Neural cell (in vitro differentiated cells): ENCODE results near the gene LSAMP. TPM values are rescaled to one million over a fixed set of nuclear protein-coding genes. Genes with fewer than 3 reads are reported as not detected.

Source experiments
- H2AFZ ChIP-seq: fragments of 200-600, 300-800 bp; sonication (generic), shearing (Covaris generic); 2 replicates; pipeline ENCODE4 v1.6.0; 2014; ENCODE audit warnings: low read depth, mild to moderate bottlenecking, antibody characterized with exemption, low read length, moderate library complexity
- H3F3A ChIP-seq: fragments of 200-600 bp; shearing (Covaris generic); 2 replicates; pipeline ENCODE4 v1.6.1; 2016; ENCODE audit warnings: mild to moderate bottlenecking, moderate library complexity, mixed read lengths, antibody characterized with exemption, low read length; ENCODE audit not compliant: insufficient read depth, poor library complexity, severe bottlenecking
- H3K27ac ChIP-seq: fragments of 200-600, 300-800 bp; sonication (generic), shearing (Covaris generic); 2 replicates; pipeline ENCODE4 v1.5.1; 2014; ENCODE audit warnings: mild to moderate bottlenecking, low read length, moderate library complexity
- H3K27me3 ChIP-seq: fragments of 300-800, 200-600 bp; sonication (generic), shearing (Covaris generic); 2 replicates; pipeline ENCODE4 v1.6.0; 2014; ENCODE audit warnings: mild to moderate bottlenecking, low read depth, low read length, moderate library complexity; ENCODE audit not compliant: insufficient read depth
- H3K36me3 ChIP-seq: fragments of 300-800, 200-600 bp; sonication (generic), shearing (Covaris generic); 2 replicates; pipeline ENCODE4 v1.5.1; 2014; ENCODE audit warnings: mild to moderate bottlenecking, antibody characterized with exemption, low read length, moderate library complexity; ENCODE audit not compliant: insufficient read depth
- H3K4me2 ChIP-seq: fragments of 300-800, 200-600 bp; sonication (generic), shearing (Covaris generic); 2 replicates; pipeline ENCODE4 v1.6.0; 2014; ENCODE audit warnings: mild to moderate bottlenecking, low read length
- H3K4me3 ChIP-seq: fragments of 300-800, 200-600 bp; sonication (generic), shearing (Covaris generic); 2 replicates; pipeline ENCODE4 v1.5.1; 2014; ENCODE audit warnings: mild to moderate bottlenecking, low read length, moderate library complexity
- H3K79me2 ChIP-seq: fragments of 200-600 bp; shearing (Covaris generic); replicated peaks from 2 replicates; pipeline ENCODE4 v1.6.0; 2014; ENCODE audit warnings: mild to moderate bottlenecking, low read length, moderate library complexity; ENCODE audit not compliant: insufficient read depth
- H3K9ac ChIP-seq: fragments of 300-800, 200-600 bp; sonication (generic), shearing (Covaris generic); 2 replicates; pipeline ENCODE4 v1.6.1; 2016; ENCODE audit warnings: mild to moderate bottlenecking, low read length, mixed read lengths
- H3K9me2 ChIP-seq: fragments of 200-600 bp; shearing (Covaris generic); 2 replicates; pipeline ENCODE4 v1.6.1; 2016; ENCODE audit warnings: mild to moderate bottlenecking, low read length, mixed read lengths; ENCODE audit not compliant: insufficient read depth
- H3K9me3 ChIP-seq: fragments of 200-600, 300-800 bp; sonication (generic), shearing (Covaris generic); 2 replicates; pipeline ENCODE4 v1.6.1; 2016; ENCODE audit warnings: mild to moderate bottlenecking, mixed run types, low read length, moderate library complexity, mixed read lengths
- H4K20me1 ChIP-seq: fragments of 200-600 bp; shearing (Covaris generic); 2 replicates; pipeline ENCODE4 v1.6.1; 2016; ENCODE audit warnings: mild to moderate bottlenecking, mixed run types; ENCODE audit not compliant: insufficient read depth
- CTCF ChIP-seq: fragments of 450-650 bp; IDR thresholded peaks from 2 replicates; pipeline ENCODE4 v1.5.1; 2014; ENCODE audit warnings: antibody characterized with exemption, mild to moderate bottlenecking, moderate library complexity; ENCODE audit not compliant: poor library complexity, severe bottlenecking
- EP300 ChIP-seq: fragments of 450-650 bp; conservative IDR thresholded peaks from 2 replicates; pipeline ENCODE4 v1.6.1; 2014; ENCODE audit warnings: antibody characterized with exemption, mild to moderate bottlenecking, moderate library complexity; ENCODE audit not compliant: poor library complexity, severe bottlenecking
- EZH2 ChIP-seq: fragments of 200-600, 300-800 bp; shearing (Covaris generic), sonication (generic); IDR thresholded peaks from 2 replicates; pipeline ENCODE4 v1.6.1; 2014; ENCODE audit warnings: antibody characterized with exemption, low read length, borderline replicate concordance, mild to moderate bottlenecking; ENCODE audit not compliant: insufficient read depth, poor library complexity, severe bottlenecking
- MXI1 ChIP-seq: fragments of 450-650 bp; conservative IDR thresholded peaks from 2 replicates; pipeline ENCODE4 v1.6.1; 2014; ENCODE audit warnings: antibody characterized with exemption, mild to moderate bottlenecking; ENCODE audit not compliant: poor library complexity, severe bottlenecking
- POLR2AphosphoS5 ChIP-seq: IDR thresholded peaks from 2 replicates; pipeline ENCODE4 v1.6.1; 2012
- RAD21 ChIP-seq: fragments of 450-650 bp; conservative IDR thresholded peaks from 2 replicates; pipeline ENCODE4 v1.6.1; 2014; ENCODE audit warnings: antibody characterized with exemption, mild to moderate bottlenecking, moderate library complexity
- REST ChIP-seq: IDR thresholded peaks from 2 replicates; pipeline ENCODE4 v1.6.1; 2012; ENCODE audit warnings: borderline replicate concordance
- SMC3 ChIP-seq: fragments of 450-650 bp; conservative IDR thresholded peaks from 2 replicates; pipeline ENCODE4 v1.6.1; 2014; ENCODE audit warnings: antibody characterized with exemption, mild to moderate bottlenecking, moderate library complexity; ENCODE audit not compliant: poor library complexity
- TAF1 ChIP-seq: IDR thresholded peaks from 2 replicates; pipeline ENCODE4 v1.6.1; 2012; ENCODE audit warnings: low read depth
- polyA plus RNA-seq: library from polyadenylated mRNA; depleted of rRNA; stranded (reverse); fragments of >200 nt; gene quantifications from 2 replicates; pipeline ENCODE4 v1.2.3, GENCODE V29; 2014

The LSAMP gene
- polyA plus RNA-seq, 1 donor from 2014 or later, result 93.6 TPM

- no peak overlapping the region for H3K27ac ChIP-seq
- no peak for TF ChIP-seq TAF1
- TF ChIP-seq RAD21, result no peak
- TF ChIP-seq EZH2, result no peak
- TF ChIP-seq MXI1, result no peak
- TF ChIP-seq EP300, result no peak
- no peak for TF ChIP-seq SMC3
- TF ChIP-seq REST, result no peak
- TF ChIP-seq POLR2AphosphoS5, result no peak
- no peak for TF ChIP-seq CTCF
These were observed 303.6 kb downstream of the LSAMP start for GRCh38 chr3:116141724-116142123.

GRCh38 chr3:116140100-116140689, 305.1 kb downstream of the LSAMP start:
- no peak overlapping the region for H2AFZ ChIP-seq
- no peaks in the 10 kb centered on the region for H3K79me2 ChIP-seq
- H3K4me2 ChIP-seq, result no peak overlapping the region
- H3K27ac ChIP-seq, result no peak overlapping the region
- H3K9ac ChIP-seq, result no peak overlapping the region
- H3K4me3 ChIP-seq, result no peak overlapping the region
- H4K20me1 ChIP-seq, result no peaks in the 10 kb centered on the region
- peak; percentile 67 for TF ChIP-seq RAD21
- no peak for TF ChIP-seq REST
- no peak for TF ChIP-seq EZH2
- TF ChIP-seq TAF1, result no peak
- TF ChIP-seq CTCF, result peak; percentile 68
- TF ChIP-seq SMC3, result peak; percentile 75
- no peak for TF ChIP-seq EP300
- no peak for TF ChIP-seq POLR2AphosphoS5
- no peak for TF ChIP-seq MXI1
- H3K9me2 ChIP-seq, result no peaks in the 10 kb centered on the region
- peaks cover under 1% of the 10 kb centered on the region for H3K9me3 ChIP-seq
- no peaks in the 10 kb centered on the region for H3K27me3 ChIP-seq
- H3F3A ChIP-seq, result no peaks in the 10 kb centered on the region
- H3K36me3 ChIP-seq, result no peaks in the 10 kb centered on the region

More at GRCh38 chr3:116141724-116142123, 303.6 kb downstream of the LSAMP start:
- H3F3A ChIP-seq, result no peaks in the 10 kb centered on the region
- H3K79me2 ChIP-seq, result no peaks in the 10 kb centered on the region
- H3K27me3 ChIP-seq, result no peaks in the 10 kb centered on the region
- H4K20me1 ChIP-seq, result no peaks in the 10 kb centered on the region
- H3K4me2 ChIP-seq, result no peak overlapping the region
- H3K9me3 ChIP-seq, result peaks cover 3% of the 10 kb centered on the region
- no peak overlapping the region for H3K9ac ChIP-seq
- H2AFZ ChIP-seq, result no peak overlapping the region
- H3K4me3 ChIP-seq, result no peak overlapping the region
- no peaks in the 10 kb centered on the region for H3K9me2 ChIP-seq
- H3K36me3 ChIP-seq, result no peaks in the 10 kb centered on the region
